SK-N-SH (cell line): ENCODE data around the gene KRT72. TPM values are rescaled to one million over a fixed set of nuclear protein-coding genes. Genes with fewer than 3 reads are reported as not detected.

ENCODE experiments used
- CTCF ChIA-PET: fragments of 300-600, 350-600 bp; formaldehyde crosslinking; extraction: SDS; loops from one replicate; lab custom pipeline; 2021; lab: Yijun Ruan, JAX
- POLR2A ChIA-PET: fragments of 350-600 bp; sonication (Branson Sonifier 250); formaldehyde crosslinking; extraction: SDS; loops from one replicate; lab custom pipeline; 2020; ENCODE audit warnings: antibody characterized with exemption, inconsistent platforms; lab: Yijun Ruan, JAX
- DNase-seq: peaks from one replicate; pipeline ENCODE4 v3.0.0; 2012
- H2AFZ ChIP-seq: fragments of 200-600 bp; sonication (generic); 2 replicates; pipeline ENCODE4 v1.8.1; 2016; ENCODE audit warnings: antibody characterized with exemption, mild to moderate bottlenecking, low read depth
- H3F3A ChIP-seq: fragments of 200-600 bp; sonication (generic); replicated peaks from 2 replicates; pipeline ENCODE3; 2016; ENCODE audit warnings: antibody characterized with exemption, mild to moderate bottlenecking; ENCODE audit not compliant: insufficient read depth
- H3K27ac ChIP-seq, 2 experiments: fragments of 200-500 bp in 1 of 2; fragments of 200-600 bp in 1 of 2; sonication (Bioruptor generic) in 1 of 2; sonication (generic), shearing (Covaris generic) in 1 of 2; 2 replicates each; pipeline versions ENCODE4 v1.5.1 to v1.6.1; 2014 to 2016; ENCODE audit warnings: low read depth in 2 of 2, inconsistent platforms in 1 of 2, low read length in 1 of 2, mild to moderate bottlenecking in 1 of 2, mixed read lengths in 1 of 2
- H3K27me3 ChIP-seq: fragments of 200-600 bp; sonication (generic), shearing (Covaris generic); 2 replicates; pipeline ENCODE4 v1.6.1; 2016; ENCODE audit warnings: mixed run types; ENCODE audit not compliant: insufficient read depth
- H3K36me3 ChIP-seq, 2 experiments: fragments of 200-500 bp in 1 of 2; fragments of 200-600 bp in 1 of 2; sonication (Bioruptor generic) in 1 of 2; sonication (generic) in 1 of 2; replicated peaks in 1 of 2; 2 replicates each; pipeline versions ENCODE3 to v1.5.1; 2014 to 2016; ENCODE audit warnings: low read length in 1 of 2, mild to moderate bottlenecking in 1 of 2; ENCODE audit not compliant: insufficient read depth in 2 of 2, control insufficient read depth in 1 of 2
- H3K4me1 ChIP-seq, 2 experiments: fragments of 200-500 bp in 1 of 2; fragments of 200-600 bp in 1 of 2; sonication (Bioruptor generic) in 1 of 2; sonication (generic), shearing (Covaris generic) in 1 of 2; 2 replicates each; pipeline versions ENCODE4 v1.5.1 to v1.6.1; 2014 to 2016; ENCODE audit warnings: low read depth in 1 of 2, low read length in 1 of 2, mixed run types in 1 of 2; ENCODE audit not compliant: insufficient read depth in 2 of 2, control insufficient read depth in 1 of 2
- H3K4me2 ChIP-seq: fragments of 200-600 bp; sonication (generic), shearing (Covaris generic); 2 replicates; pipeline ENCODE4 v1.6.1; 2017; ENCODE audit warnings: mixed run types
- H3K4me3 ChIP-seq, 2 experiments: fragments of 200-500 bp in 1 of 2; fragments of 200-600 bp in 1 of 2; sonication (Bioruptor generic) in 1 of 2; sonication (generic), shearing (Covaris generic) in 1 of 2; 2 replicates each; pipeline versions ENCODE4 v1.5.1 to v1.8.1; 2014 to 2016; ENCODE audit warnings: low read depth in 2 of 2, inconsistent platforms in 1 of 2, low read length in 1 of 2, mild to moderate bottlenecking in 1 of 2, mixed read lengths in 1 of 2, moderate library complexity in 1 of 2
- H3K79me2 ChIP-seq: fragments of 200-600 bp; sonication (generic); 2 replicates; pipeline ENCODE4 v1.8.1; 2017; ENCODE audit warnings: mild to moderate bottlenecking; ENCODE audit not compliant: insufficient read depth
- H3K9ac ChIP-seq: fragments of 200-600 bp; sonication (generic); 2 replicates; pipeline ENCODE4 v1.6.1; 2017; ENCODE audit warnings: mixed run types
- H3K9me2 ChIP-seq: fragments of 200-600 bp; sonication (generic); 2 replicates; pipeline ENCODE4 v1.6.1; 2017; ENCODE audit warnings: mixed run types
- H3K9me3 ChIP-seq: fragments of 200-600 bp; sonication (generic); 2 replicates; pipeline ENCODE4 v1.6.1; 2017; ENCODE audit warnings: mixed run types, mild to moderate bottlenecking, moderate library complexity
- H4K20me1 ChIP-seq: fragments of 200-600 bp; sonication (generic); 2 replicates; pipeline ENCODE4 v1.6.1; 2017; ENCODE audit warnings: mild to moderate bottlenecking, mixed run types; ENCODE audit not compliant: insufficient read depth
- CHD2 ChIP-seq: fragments of 150-350 bp; IDR thresholded peaks from 2 replicates; pipeline ENCODE4 v1.6.1; 2018; ENCODE audit warnings: low read length; ENCODE audit not compliant: partially characterized antibody
- CTCF ChIP-seq: fragments of 200-600 bp; sonication (generic); IDR thresholded peaks from 2 replicates; pipeline ENCODE4 v1.6.1; 2017; ENCODE audit warnings: antibody characterized with exemption, mild to moderate bottlenecking, moderate library complexity
- ELF1 ChIP-seq: IDR thresholded peaks from 2 replicates; pipeline ENCODE4 v1.4.0; 2012
- EP300 ChIP-seq, 2 experiments: IDR thresholded peaks; 2 replicates each; pipeline versions ENCODE4 v1.4.0 to v1.6.1; 2012; ENCODE audit warnings: borderline replicate concordance in 1 of 2, low read depth in 1 of 2, low read length in 1 of 2
- EZH2phosphoT487 ChIP-seq: fragments of 200-600 bp; sonication (generic); IDR thresholded peaks from 2 replicates; pipeline ENCODE4 v1.6.1; 2017; ENCODE audit warnings: low read depth, mixed run types, mild to moderate bottlenecking, antibody characterized with exemption, moderate library complexity, borderline replicate concordance
- FOXM1 ChIP-seq: IDR thresholded peaks from 2 replicates; pipeline ENCODE4 v1.4.0; 2012; ENCODE audit warnings: low read depth, mild to moderate bottlenecking
- GABPA ChIP-seq: IDR thresholded peaks from 2 replicates; pipeline ENCODE4 v1.4.0; 2012; ENCODE audit warnings: low read depth, mild to moderate bottlenecking
- GATA2 ChIP-seq: sonication (generic); formaldehyde crosslinking; IDR thresholded peaks from 2 replicates; pipeline ENCODE4 v1.5.0; 2020; ENCODE audit warnings: mild to moderate bottlenecking, missing genetic modification reagents
- IRF3 ChIP-seq: fragments of 150-350 bp; IDR thresholded peaks from 2 replicates; pipeline ENCODE4 v1.6.1; 2016; ENCODE audit warnings: mild to moderate bottlenecking, low read depth, low read length
- JUND ChIP-seq: IDR thresholded peaks from 2 replicates; pipeline ENCODE4 v1.4.0; 2012
- MEF2A ChIP-seq: IDR thresholded peaks from 2 replicates; pipeline ENCODE4 v1.4.0; 2012; ENCODE audit warnings: low read depth, borderline replicate concordance
- MXI1 ChIP-seq: IDR thresholded peaks from 2 replicates; pipeline ENCODE4 v1.6.1; 2012; ENCODE audit warnings: mild to moderate bottlenecking, low read depth, low read length, improper control_type of control experiment
- RAD21 ChIP-seq: IDR thresholded peaks from 2 replicates; pipeline ENCODE4 v1.6.1; 2012; ENCODE audit warnings: mild to moderate bottlenecking, low read length
- RXRA ChIP-seq: IDR thresholded peaks from 2 replicates; pipeline ENCODE4 v1.4.0; 2012; ENCODE audit warnings: low read depth, mild to moderate bottlenecking, borderline replicate concordance
- TAF1 ChIP-seq: IDR thresholded peaks from 2 replicates; pipeline ENCODE4 v1.6.1; 2012; ENCODE audit warnings: low read depth, mild to moderate bottlenecking, low read length, moderate library complexity, borderline replicate concordance
- ZBTB33 ChIP-seq: IDR thresholded peaks from 2 replicates; pipeline ENCODE4 v1.4.0; 2012; ENCODE audit warnings: low read depth, borderline replicate concordance
- WGBS: methylation state at CpG from one replicate; pipeline ENCODE4 v1.1.6; 2017; ENCODE audit warnings: low lambda C conversion rate; 5-methylcytosine and 5-hydroxymethylcytosine counted together
- polyA plus RNA-seq, 3 experiments: library from polyadenylated mRNA; depleted of rRNA; stranded (reverse); fragments of >200 nt; gene quantifications; 2 replicates each; pipeline ENCODE4 v1.2.3, GENCODE V29; 2012

KRT72 gene
- polyA plus RNA-seq, 1 of the 3 experiments (the other 2 are of a cell fraction), result not detected

GRCh38 chr12:52539083-52539820, 62.0 kb downstream of the KRT72 start:
- Histone ChIP-seq H3F3A (no peaks in the 10 kb centered on the region), H3K9me3 (no peaks in the 10 kb centered on the region), H3K4me1 (no peaks in the 10 kb centered on the region), H3K27me3 (peaks cover 18% of the 10 kb centered on the region; the same call in 1 of the 2 replicates), H3K4me2 (no peak overlapping the region), H3K79me2 (no peaks in the 10 kb centered on the region), H3K36me3 (no peaks in the 10 kb centered on the region), H3K4me3 (no peak overlapping the region), H2AFZ (no peak overlapping the region), H4K20me1 (no peaks in the 10 kb centered on the region), H3K27ac (no peak overlapping the region), H3K9ac (no peak overlapping the region), H3K9me2 (no peaks in the 10 kb centered on the region)
- ChIA-PET POLR2A (no interaction called here), CTCF (interaction anchor here (0.7 kb wide), 1 partner anchor 326 kb away, joined by 3 read pairs; no protein-coding TSS in a partner anchor)
- TF ChIP-seq GATA2 (no peak), RXRA (no peak), JUND (no peak), CTCF (no peak), GABPA (no peak), FOXM1 (no peak), EZH2phosphoT487 (no peak), ZBTB33 (no peak), ELF1 (no peak), MEF2A (no peak), TAF1 (no peak), CHD2 (no peak), MXI1 (no peak), RAD21 (no peak), IRF3 (no peak), EP300 (IDR thresholded peaks at IDR 0.05; ENCODE audit: borderline replicate concordance in 1 of 2, low read depth in 1 of 2, low read length in 1 of 2) (no peak)
- no peak for DNase-seq
- 30% methylated on average over 5 of the region's 5 CpGs for WGBS
